Endothelial cell of hepatic sinusoid (primary cell): Measurements from ENCODE around the gene ZNF791.
"Not testable (repeated sequence)": the region's sequence is repeated elsewhere in the genome, so short reads cannot be mapped to it uniquely, and the experiment has no call there.

Experiments
- in situ Hi-C: cut with HindIII; loops from 2 replicates; pipeline ENCODE4 v1.10.0; 2017; ENCODE audit warnings: low sequenced_read_pairs

The ZNF791 gene

DNA sequence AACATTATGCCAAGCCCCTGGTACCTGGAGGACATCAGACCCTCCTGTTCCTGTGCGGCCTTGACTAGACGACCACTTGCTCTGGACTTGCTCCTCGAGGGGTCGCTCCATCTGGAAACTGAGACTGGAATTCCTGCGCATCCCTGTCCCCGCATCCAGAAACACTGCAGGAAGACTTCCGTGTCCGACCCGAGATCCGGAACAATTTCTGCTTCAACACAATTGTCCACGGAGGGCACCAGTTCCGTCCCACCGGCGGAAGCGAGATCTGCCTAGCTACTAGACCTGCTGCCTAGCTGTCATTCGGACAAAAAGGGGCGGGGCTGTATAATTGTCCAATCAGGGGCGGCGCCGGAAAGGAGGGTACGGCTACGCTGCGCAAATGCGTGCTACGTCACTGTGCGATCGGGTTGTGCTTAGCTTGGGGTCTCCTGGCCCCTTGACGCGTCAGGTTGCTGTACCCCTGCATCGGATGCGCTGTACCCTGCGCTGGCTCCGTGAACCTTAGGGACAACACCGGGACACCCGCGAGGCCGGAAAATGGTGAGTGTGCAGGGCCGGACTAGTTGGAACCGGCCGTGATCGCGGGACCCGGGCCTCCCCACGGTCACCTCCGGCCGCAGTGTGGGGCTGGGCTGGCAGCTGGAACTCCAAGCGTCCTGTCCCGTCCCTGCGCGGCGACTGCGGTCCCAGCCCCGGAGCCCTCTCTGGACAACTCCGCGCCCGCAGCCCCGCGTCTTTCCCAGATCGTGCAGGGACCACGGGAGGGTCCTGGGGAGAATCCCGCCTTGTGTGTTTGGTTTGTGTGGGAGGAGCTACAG is at the start of gene ZNF791, which contains the start of gene ZNF490:
ZNF791 (plus strand) TSS at position 381 of the 821 bp plus-strand sequence; CDS start at position 541, 160 bp downstream.
ZNF490 (minus strand) TSS at position 274 of the 821 bp plus-strand sequence; CDS start at position 141, 133 bp downstream.
- in situ Hi-C loops: no loop called here

DNA sequence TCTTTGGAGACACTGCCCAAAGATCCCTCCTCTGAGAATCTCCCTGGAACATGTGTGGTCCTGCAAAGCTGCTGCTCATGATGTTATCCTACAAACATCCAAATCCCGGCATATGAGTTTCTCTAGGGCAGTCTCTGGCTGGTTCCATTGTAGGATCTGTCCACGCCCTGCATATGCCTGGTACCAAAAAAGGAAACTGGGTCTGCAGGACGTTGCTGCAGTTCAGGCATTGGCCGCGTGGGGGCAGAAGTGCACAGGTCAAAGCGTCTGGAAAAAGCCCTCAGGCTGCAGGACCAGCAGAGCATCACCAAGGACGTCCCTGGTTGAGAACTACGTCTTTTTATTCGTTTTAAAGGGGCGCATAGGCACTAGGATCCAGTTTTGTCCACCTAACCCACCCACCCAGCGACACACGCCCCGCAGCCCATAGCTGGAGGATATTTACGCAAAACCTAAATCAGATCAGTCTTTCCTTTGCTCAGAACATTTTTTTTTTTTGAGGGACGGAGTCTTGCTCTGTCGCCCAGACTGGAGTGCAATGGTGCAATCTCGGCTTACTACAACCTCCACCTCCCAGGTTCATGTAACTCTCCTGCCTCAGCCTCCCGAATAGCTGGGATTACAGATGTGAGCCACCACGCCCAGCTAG is 46.6 kb upstream of the ZNF791 start:
- in situ Hi-C loops: no loop called here

DNA sequence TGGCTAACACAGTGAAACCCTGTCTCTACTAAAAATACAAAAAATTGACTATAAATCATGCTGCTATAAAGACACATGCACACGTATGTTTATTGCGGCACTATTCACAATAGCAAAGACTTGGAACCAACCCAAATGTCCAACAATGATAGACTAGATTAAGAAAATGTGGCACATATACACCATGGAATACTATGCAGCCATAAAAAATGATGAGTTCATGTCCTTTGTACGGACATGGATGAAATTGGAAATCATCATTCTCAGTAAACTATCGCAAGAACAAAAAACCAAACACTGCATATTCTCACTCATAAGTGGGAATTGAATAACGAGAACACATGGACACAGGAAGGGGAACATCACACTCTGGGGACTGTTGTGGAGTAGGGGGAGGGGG is 44.3 kb upstream of the ZNF791 start:
- in situ Hi-C loops: not testable (repeated sequence)

DNA sequence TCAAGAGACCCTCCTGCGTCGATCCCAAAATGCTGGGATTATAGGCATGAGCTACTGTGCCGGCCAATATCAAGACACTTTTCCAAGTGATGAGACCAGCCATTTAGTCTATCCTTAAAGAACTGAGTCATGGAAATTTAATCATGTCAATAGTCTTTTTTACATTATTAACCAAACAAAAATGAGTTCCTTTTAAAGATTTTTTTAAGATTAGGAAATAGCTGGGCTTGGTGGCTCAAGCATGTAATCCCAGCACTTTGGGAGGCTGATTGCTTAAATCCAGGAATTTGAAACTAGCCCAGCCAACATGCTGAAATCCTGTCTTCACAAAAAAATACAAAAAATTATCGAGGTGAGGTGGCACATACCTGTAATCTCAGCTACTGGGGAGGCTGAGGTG is 42.8 kb upstream of the ZNF791 start:
- in situ Hi-C loops: no loop called here

DNA sequence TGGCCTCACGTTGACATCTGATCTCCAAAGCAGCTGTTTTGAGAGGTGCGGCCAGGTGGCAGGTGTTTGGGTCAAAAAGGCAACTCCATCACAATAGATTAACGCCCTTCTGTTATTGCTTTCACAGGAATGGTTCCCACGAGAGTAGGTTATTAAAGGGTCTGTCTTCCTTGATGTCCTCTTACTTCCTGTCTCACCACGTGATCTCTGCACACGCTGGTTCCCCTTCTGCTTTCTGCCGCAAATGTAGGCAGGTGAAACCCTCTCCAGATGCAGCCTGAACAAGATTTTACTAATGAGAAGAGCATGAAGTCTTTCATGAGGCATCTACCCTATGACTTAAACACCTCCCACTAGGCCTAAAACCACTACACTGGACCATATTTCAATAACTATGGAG is 36.7 kb upstream of the ZNF791 start:
- in situ Hi-C loops: no loop called here

DNA sequence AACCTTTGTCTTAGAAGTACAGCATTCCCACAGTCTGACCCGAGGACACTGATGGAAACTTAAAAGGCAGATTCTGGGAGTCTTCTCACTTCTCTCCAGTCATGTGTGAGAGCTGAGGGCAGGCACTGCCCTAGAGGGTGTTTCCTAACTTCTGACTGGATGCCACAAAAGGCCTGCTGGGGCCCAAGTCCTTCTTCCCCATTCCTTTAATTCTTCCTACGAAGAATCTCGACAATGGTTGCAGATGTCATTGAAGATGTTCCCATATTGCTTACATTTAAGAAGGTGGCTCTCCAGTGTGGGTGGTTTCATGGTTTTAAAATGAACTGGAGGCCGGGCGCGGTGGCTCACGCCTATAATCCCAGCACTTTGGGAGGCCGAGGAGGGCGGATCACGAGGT is 32.1 kb upstream of the ZNF791 start:
- in situ Hi-C loops: no loop called here

DNA sequence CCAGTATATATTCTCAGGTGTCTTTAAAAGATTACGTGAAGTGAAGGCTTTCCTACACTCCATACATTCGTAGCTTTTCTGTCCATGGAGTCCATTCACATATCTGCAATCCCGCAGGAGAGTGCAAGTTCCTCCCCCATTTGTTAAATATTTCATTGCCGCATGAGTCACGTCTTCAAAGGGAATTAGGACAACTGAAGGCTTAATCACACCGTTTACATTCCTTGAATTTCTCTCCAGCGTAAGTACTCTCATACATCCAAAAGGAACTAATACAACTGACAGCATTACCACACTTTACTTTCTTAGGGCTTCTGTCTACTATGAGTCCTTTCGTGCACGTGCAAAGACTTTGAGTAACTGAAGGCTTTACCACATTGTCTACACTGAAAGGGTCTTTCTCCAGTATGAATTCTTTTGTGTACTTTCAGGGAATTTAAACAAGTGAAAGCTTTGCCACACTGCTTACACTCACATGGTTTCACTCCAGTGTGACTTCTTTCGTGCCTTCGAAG is 30.5 kb upstream of the ZNF791 start:
- in situ Hi-C loops: no loop called here

DNA sequence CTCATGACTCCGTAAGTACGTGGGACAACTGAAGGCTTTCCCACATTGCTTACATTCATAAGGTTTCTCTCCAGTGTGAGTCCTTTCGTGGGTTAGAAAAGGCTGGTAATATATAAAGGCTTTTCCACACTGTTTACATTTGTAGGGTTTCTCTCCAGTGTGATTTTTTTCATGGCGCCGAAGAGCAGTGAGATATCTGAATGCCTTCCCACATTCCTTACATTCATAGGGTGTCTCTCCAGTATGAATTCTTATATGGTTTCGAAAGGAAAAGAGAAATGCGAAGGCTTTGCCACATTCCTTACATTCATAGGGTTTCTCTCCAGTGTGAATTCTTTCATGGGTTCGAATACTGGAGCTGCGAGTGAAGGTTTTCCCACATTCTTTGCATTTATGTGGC is 29.6 kb upstream of the ZNF791 start:
- in situ Hi-C loops: no loop called here

DNA sequence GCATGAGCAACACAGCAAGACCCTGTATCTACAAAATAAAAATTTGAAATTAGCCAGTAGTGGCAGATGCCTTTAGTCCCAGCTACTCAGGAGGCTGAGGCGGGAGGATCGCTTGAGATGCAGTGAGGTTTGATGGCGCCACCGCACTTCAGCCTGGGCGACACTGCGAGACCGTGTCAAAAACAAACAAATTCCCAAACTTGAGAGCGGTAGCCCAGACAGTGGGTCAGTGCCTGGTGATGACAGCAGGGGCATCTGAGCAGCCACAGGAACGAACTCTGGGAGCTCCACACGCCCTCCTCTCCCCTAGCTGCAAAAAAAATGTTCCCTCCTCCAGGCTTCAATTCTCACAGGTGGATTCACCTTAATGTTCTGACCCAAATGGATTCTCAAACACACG is 14.2 kb upstream of the ZNF791 start:
- in situ Hi-C loops: no loop called here

DNA sequence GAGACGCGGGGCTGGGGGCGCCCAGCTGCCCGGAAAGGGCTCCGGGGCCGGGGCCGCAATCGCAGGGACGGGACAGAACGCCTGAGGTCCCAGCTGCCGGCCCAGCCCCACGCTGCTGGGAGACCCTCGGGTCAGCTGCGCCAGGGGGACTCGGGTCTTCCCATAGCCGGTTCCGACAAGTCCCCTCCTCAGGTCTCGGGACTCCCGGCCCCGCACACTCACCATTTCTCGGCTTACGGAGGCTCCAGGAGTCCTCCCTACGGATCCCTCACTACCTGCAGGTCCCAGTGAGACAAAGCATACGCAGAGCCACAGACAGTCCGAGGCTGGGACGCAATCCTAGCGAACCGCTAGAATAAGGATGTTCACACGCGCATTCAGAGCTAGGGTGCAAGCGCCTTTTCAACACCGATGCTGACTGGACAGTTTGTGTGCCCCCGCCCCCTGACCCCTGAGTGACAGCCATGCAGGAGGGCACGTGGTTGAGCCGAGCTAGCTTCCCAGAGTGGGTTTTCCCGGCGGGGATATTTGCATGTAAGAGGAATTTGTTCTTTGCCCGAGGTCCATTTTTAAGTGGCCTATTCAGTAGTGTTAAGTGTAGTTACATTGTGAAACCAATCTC is 13.7 kb upstream of the ZNF791 start:
- in situ Hi-C loops: no loop called here

DNA sequence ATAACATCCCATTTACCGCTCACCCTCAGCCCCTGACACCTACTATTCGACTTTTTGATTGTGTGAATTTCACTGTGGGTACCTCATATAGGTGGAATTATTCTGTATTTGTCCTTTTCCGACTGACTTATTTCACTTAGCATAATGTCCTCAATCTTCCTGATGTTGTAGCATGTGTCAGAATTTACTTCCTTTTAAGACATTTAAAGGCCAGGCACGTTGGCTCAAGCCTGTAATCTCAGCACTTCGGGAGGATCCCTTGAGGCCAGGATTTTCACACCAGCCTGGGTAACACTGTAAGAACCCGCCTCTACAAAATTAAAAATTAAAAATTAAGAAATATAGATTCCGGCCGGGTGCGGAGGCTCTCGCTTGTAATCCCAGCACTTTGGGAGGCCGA is 13.1 kb upstream of the ZNF791 start:
- in situ Hi-C loops: no loop called here

DNA sequence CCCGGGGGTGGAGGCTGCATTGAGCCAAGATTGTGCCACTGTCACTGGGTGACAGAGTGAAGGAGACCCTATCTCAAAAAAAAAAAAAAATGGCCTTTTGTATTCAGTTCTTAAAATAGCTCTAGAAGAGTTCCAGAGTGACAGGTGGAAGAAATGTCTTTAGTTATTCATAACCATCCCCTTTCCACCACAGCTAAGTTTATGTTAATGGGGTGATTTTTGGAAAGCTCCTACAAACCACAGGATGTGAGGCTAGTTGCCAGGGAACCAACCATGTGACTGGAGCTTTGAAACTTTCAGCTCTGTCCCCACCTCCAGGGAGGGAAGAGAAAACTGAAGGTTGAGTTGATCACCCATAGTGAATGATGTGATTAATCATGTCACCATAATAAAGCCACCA is 7.0 kb upstream of the ZNF791 start:
- in situ Hi-C loops: no loop called here

DNA sequence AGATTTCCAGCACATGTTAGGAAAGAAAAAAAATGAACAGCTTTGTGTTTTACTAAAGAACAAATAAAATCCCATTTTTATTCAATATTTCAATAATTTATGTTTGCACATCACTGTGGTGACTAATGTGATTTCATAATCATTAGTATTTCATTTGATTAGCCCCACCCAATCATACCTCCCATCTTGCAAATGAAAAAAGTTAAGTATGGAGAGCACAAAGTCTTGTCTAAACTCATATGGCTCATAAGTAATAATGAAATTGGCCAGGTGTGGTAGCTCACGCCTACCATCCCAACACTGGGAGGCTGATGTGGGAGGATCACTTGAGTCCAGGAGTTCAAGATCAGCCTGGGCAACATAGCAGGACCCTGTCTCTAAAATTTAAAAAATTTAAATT is 3.9 kb upstream of the ZNF791 start:
- in situ Hi-C loops: no loop called here

DNA sequence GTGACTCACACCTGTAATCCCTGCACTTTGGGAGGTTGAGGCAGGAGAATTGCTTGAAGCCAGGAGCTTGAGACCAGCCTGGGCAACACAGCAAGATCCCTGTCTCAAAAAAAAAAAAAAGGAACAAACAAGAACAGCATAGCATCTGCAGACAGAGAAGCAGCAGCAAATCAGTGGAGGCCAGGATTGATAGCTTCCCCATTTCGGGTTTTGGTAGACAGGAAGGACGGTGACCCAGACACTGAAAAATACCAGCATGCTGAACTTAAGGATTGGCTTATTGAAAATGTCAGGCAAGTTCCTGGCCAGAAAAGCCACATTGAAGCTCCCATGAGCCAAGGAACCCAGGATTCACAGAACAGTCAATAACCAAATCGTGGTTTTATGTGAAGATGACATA is 3.1 kb upstream of the ZNF791 start:
- in situ Hi-C loops: no loop called here

DNA sequence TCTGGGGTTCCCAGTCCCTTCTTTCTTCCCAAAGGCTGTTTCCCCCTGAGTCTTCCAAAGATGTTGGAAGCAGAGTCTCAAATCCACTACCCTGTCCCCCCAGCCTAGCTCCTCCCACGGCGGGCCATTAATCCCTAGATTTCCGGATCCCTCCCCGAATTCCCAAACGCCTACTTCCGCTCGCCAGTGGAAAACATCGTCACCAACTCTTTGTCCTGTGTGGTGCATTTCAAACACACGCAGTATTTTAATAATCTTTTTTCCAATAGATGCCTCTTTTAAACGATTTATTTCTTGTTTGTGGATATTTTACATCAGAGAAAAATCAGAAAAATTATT is 610 bp downstream of the ZNF791 start:
- in situ Hi-C loops: no loop called here

DNA sequence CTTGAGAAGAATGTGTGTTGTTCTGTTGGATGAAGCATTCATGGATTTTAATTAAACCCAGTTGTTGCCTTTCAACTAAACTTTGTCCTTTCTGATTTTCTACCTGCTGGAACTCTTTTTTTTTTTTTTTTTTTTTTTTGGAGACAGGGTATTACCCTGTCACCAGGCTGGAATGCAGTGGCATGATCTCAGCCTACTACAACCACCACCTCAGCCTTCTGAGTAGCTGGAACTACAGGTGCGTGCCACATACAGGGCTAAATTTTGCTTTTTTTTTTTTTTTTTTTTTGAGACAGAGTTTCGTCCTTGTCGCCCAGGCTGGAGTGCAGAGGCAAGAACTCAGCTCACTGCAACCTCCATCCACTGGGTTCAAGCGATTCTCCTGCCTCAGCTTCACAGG is 6.9 kb downstream of the ZNF791 start:
- in situ Hi-C loops: no loop called here

DNA sequence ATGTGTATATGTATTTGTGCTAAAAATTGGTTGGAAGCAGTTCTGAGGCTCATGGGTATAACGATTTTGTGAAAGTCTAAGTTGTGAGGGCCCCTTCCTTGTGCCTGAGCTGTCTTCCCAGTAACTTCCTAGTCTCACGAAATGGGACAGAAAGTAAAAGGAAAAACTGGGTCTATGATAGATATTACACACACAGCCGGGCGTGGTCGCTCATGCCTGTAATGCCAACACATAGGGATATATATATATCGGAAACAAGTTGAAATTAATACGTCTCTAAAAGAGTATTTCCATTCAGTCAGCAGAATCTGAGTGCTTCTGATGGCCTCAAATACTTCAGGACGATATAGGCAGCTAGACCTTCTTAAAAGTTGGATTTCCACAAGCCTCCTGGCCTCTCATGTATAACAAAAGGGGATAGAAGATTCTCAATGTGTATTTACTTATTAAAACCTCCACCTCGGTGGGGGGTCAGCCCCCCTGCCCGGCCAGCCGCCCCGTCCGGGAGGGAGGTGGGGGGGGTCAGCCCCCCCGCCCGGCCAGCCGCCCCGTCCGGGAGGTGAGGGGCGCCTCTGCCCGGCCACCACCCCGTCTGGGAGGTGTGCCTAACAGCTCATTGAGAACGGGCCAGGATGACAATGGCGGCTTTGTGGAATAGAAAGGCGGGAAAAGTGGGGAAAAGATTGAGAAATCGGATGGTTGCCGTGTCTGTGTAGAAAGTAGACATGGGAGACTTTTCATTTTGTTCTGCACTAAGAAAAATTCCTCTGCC is 10.7 kb downstream of the ZNF791 start:
- in situ Hi-C loops: not testable (repeated sequence)

DNA sequence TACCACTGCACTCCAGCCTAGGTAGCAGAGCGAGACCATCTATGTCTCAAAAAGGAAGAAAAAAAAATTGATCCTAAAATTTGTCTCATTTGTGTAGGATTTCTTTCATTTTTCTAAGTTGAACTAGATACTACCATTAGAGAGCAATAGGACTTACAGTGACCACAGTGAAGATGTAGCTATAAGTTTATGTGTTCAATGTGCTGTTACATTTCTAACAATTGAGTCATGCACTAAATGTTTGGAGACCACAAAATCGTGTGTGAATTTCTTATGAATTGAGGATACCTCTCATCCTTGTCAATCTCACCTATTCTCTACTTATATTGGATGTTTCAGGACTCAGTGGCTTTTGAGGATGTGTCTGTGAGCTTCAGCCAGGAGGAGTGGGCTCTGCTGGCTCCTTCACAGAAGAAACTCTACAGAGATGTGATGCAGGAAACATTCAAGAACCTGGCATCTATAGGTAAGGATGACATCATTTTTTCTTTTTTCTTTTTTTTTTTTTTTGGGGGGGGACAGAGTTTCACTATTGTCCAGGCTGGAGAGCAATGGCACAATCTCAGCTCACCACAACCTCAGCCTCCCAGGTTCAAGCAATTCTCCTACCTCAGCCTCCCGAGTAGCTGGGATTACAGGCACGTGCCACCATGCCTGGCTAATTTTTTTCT is 12.8 kb downstream of the ZNF791 start:
- in situ Hi-C loops: no loop called here

DNA sequence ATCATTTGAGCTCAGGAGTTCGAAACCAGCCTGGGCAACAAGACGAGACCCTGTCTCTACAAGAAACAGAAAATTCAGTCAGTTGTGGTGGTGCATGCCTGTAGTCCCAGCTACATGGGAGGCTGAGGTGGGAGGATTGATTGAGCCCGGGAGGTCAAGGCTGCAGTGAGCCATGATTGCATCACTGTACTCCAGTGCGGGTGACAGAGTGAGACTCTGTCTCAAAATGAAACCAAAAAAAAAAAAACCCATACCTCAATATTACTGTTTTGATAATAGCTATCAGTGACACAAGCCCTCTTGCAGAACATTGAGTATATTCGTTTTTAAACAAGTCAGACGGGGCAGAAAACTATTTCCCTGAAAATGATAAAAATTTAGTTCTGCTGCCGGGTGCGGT is 16.2 kb downstream of the ZNF791 start:
- in situ Hi-C loops: loop anchor here (25.0 kb wide), 1 partner anchor 115 kb away; no protein-coding TSS in a partner anchor
